CD4-positive, alpha-beta T cell treated with Interleukin-6 for 4 hours (primary cell): ENCODE measurements around the gene SOSTDC1.
"Not testable (repeated sequence)": the region's sequence is repeated elsewhere in the genome, so short reads cannot be mapped to it uniquely, and the experiment has no call there.

Source experiments
- DNase-seq: peaks from one replicate; pipeline ENCODE4 v3.0.0-alpha.2; 2020; ENCODE audit warnings: mixed read lengths

Gene SOSTDC1

DNA sequence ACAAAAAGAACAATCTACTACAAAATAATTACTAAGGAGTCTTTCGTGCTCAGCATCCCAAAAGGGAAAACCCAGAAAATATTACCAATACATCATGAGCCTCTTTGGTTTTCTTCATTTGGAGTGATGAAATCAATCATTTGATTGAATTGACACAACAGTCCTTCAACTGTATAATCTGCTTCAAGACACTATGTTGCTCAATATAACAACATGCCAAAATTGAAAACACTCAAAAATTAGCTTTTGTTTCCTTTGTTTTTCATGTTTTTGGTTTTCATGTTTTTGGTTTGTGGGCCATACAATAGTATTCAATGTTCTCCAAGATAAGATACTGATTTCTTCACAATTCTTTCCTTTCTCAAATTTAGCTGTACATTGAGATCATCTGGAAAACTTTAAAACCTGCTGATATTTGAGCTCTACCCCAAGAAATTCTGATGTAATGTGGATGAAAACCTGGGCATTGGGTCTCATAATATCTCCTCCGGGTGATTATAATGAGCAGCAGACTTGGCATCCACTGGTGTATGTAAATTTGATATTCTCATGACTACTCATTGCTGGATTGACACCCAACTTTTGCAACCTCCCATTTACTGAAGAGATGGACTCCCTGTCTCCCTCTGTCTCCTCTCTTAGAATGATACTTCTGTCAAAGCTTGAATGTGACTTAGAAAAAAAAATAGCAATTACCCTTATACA lies 4.6 kb downstream of the SOSTDC1 start:
- no peak for DNase-seq

DNA sequence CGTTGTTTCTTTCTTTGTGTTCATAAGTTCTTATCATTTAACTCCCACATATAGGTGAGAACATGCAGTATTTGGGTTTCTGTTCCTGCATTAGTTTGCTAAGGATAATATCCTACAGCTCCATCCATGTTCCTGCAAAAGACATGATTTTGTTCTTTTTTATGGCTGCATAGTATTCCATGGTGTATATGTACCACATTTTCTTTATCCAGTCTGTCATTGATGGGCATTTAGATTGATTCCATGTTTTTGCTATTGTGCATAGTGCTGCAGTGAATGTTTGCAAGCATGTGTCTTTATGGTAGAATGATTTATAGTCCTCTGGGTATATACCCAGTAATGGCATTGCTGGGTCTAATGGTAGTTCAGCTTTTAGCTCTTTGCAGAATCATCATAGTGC lies 9.2 kb downstream of the SOSTDC1 start:
- not testable (repeated sequence) for DNase-seq

GRCh38 chr7:16455591-16455990 lies 9.9 kb downstream of the SOSTDC1 start:
- DNase-seq, result no peak

GRCh38 chr7:16450366-16450765 lies 15.2 kb downstream of the SOSTDC1 start:
- no peak for DNase-seq

GRCh38 chr7:16447876-16448275 lies 17.7 kb downstream of the SOSTDC1 start:
- DNase-seq, result no peak

DNA sequence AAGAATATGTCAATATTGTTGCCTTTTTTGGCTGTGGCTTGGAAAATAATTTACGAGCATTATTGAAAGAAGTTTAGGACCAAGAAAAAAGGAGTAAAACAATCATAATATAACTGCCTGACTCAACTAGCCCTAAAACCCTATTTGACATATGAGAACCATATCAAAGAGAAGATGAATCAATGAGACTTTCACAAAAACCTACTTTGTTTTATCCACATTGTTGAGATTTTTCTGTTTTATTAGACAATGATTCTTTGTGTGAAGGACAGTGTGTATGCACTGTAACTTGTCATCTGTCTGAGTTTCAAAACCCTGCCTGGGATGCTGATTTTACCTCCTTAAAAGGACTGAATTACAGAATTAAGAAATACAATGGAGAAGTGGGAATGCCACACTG lies 19.0 kb downstream of the SOSTDC1 start:
- no peak for DNase-seq

DNA sequence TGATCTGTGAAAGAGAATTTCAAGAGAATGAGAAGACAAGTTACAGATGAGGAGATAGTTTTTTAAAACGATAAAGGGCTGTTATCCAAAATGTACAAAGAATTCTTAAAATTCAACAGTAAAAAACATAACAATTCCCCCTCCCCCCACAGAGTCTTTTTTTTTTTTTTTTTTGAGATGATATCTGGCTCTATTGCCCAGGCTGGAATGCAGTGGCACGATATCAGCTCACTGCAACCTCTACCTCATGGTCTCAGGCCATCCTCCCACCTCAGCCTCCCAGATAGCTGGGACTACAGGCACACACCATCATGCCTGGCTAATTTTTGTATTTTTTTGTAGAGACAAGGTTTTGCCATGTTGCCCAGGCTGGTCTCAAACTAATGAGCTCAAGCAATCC lies 21.7 kb downstream of the SOSTDC1 start:
- DNase-seq, result not testable (repeated sequence)

DNA sequence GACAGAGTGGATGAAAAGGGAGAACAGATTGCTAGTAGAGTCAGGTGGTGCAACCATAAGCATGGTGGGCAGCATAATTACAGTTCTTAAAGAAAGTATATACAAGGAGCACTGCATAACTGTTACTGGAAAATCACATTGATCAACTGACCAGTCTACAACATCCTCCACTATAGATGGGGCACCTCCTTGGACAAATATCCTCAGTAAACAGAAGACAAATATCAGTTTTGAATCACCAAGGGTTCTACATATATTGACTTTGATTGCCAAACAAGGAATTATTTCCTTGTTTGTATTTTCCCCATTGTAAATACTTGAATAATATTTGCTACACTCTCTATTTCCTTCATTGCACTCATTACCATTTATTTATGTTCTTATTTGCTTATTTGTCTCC lies 26.6 kb downstream of the SOSTDC1 start:
- DNase-seq, result no peak

DNA sequence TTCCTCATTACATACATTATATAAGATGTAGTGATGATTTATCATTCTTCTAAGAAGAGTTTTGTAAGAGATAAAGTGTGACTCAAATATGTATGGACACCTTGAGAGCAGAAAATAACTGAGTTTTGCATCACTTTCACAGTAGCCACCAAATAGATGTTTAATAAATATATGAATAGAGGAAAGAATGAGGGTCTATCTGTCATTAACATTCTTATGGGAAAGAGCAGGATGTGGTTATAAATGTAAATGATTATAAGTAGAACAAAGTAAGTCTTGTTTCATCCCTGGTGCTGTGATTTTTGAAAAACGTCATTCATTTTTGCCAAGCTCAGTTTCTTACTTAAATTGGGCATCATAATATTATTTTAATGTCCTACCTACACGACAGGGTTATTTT lies 29.2 kb downstream of the SOSTDC1 start:
- no peak for DNase-seq

- no peak for DNase-seq
These were observed 31.9 kb downstream of the SOSTDC1 start for GRCh38 chr7:16433568-16434122.

DNA sequence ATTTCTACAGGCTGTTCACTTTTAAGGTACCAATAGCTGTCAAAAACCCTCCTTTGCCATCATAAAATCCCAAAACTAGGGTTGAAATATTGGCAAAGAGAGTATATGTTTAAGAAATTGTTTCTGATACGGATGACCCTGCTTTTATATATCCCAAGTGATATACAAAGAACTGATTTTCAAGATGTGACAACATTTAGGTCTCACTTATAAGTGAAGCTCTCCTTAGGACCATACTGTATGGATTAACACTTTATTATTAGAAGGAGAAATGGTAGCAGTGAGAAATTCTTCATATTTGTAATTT lies 33.2 kb downstream of the SOSTDC1 start:
- DNase-seq, result no peak

DNA sequence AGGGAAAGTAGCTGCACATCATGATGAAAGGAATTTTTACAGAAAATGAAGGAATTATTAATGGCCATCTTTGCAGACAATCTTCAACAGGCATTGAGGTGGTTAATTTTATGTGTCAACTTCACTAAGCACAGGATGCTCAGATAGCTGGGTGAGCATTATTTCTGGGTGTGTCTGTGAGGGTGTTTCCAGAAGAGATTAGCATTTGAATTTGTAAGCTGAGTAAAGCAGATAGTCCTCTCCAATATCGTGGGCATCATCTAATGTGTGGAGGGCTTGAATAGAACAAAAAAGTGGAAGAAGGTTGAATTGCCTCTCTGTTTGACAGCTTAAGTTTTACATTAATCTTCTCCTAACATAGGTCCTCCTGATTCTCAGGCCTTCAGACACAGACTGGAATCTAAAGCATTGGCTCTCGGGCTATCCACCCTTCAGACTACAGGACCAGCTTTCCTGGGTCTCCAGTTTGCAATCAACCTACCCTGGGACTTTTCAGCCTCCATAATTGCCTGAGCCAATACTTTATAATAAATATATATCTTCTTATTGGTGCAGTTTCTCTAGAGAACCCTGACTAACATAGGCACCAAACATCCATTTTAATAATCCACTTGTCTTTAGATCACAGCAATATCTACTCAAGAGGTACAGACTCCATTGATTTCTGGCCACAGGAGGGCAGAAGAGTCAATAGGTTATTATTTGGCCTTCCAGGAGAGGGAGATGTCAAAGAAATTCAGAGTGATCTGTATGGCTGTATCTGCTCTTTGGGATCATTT lies 33.7 kb downstream of the SOSTDC1 start:
- DNase-seq, result peak; percentile 23

- no peak for DNase-seq
These were observed 35.4 kb downstream of the SOSTDC1 start for GRCh38 chr7:16430133-16430532.

- DNase-seq, result no peak
These were observed 36.9 kb downstream of the SOSTDC1 start for GRCh38 chr7:16428672-16429071.

GRCh38 chr7:16428182-16428581 lies 37.4 kb downstream of the SOSTDC1 start:
- DNase-seq, result no peak

DNA sequence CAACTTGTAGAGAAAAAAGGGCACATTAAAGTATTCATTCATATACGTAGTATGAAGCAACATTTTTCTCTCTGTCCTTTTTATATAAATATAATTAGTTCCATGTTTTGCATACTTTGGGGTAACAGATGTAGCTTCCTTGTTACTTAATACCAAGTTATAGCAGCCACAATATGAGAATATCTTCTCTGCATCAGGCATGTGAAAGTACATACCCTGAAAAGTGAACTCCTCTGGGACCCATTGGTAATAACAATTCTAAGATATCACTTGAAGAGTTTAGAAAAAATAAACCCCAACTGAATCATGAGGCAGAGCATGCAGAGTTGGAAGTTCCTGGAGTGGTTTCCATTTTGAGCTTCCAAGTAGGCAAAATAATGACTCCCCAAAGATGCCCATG lies 41.8 kb downstream of the SOSTDC1 start:
- no peak for DNase-seq

- DNase-seq, result no peak
These were observed 42.6 kb downstream of the SOSTDC1 start for GRCh38 chr7:16422917-16423316.

GRCh38 chr7:16422103-16422435 lies 43.5 kb downstream of the SOSTDC1 start:
- DNase-seq, result no peak

- DNase-seq, result peak; percentile 44
These were observed 44.0 kb downstream of the SOSTDC1 start, which contains the start of gene CRPPA for GRCh38 chr7:16421333-16422102. Gene CRPPA, minus strand, starts transcription at chr7:16421538. Its CDS starts 216 bp downstream, at chr7:16421322.

- peak; percentile 79 for DNase-seq
These were observed 44.7 kb downstream of the SOSTDC1 start for GRCh38 chr7:16420649-16421332.

DNA sequence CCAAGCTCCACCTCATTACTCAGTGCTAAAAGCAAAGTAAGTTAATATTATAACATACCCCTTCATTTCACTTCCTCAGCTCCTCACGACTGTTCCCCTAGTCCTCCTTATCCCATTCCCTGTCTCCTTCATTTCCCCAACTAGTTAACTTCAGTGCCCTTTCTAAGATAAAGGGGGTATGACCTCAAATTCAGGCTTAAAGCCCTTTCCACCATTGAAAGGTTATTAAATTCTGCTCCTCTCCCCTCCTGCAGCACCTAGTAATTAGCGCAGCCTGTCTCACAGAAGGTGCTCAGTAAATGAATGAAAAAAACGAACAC lies 45.2 kb downstream of the SOSTDC1 start:
- DNase-seq, result no peak

GRCh38 chr7:16419859-16420258 lies 45.7 kb downstream of the SOSTDC1 start:
- DNase-seq, result no peak

GRCh38 chr7:16419126-16419525 lies 46.4 kb downstream of the SOSTDC1 start:
- no peak for DNase-seq
